ENCODE data around the gene MTX2. TPM values are rescaled to one million over a fixed set of nuclear protein-coding genes. Genes with fewer than 3 reads are reported as not detected.

MTX2 gene
- total RNA-seq, 4 donors from 2014 or later: 28.1 to 32.1 (median 31.3) TPM

DNA sequence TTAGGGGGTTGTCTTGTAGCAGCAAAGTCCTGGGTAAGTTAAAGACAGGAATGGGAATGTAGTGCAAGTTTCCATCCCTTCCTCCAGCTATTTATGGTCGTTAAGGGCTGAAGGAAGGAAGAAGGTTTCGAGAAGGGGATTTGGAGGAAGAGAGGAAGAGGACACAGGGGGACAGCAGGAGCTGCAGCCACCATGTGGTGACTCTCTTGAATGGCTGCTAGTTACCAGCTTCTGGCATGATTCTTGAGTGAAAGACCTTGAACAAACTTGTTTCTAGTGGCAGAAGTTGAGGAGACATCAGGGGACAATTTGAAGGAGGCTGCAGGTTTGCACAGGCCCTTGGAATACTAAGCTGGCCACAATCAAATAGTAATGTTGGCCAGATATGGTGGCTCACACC, 116.6 kb downstream of the MTX2 start:
- Histone ChIP-seq H3K4me3 (no peak overlapping the region), H3K4me1 (no peaks in the 10 kb centered on the region), H3K9me3 (no peaks in the 10 kb centered on the region), H3K27me3 (no peaks in the 10 kb centered on the region), H3K36me3 (no peaks in the 10 kb centered on the region), H3K27ac (no peak overlapping the region)
- no peak for TF ChIP-seq POLR2A (IDR thresholded peaks at IDR 0.05)
- TF ChIP-seq, protein P1, sequence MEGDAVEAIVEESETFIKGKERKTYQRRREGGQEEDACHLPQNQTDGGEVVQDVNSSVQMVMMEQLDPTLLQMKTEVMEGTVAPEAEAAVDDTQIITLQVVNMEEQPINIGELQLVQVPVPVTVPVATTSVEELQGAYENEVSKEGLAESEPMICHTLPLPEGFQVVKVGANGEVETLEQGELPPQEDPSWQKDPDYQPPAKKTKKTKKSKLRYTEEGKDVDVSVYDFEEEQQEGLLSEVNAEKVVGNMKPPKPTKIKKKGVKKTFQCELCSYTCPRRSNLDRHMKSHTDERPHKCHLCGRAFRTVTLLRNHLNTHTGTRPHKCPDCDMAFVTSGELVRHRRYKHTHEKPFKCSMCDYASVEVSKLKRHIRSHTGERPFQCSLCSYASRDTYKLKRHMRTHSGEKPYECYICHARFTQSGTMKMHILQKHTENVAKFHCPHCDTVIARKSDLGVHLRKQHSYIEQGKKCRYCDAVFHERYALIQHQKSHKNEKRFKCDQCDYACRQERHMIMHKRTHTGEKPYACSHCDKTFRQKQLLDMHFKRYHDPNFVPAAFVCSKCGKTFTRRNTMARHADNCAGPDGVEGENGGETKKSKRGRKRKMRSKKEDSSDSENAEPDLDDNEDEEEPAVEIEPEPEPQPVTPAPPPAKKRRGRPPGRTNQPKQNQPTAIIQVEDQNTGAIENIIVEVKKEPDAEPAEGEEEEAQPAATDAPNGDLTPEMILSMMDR (IDR thresholded peaks at IDR 0.05): no peak
- intact Hi-C loops (cut with DNase I; ENCODE audit: low total_unique reads): no loop called here
- no peak for DNase-seq

Other genes starting within 250 kb of the MTX2 start
- gene EVX2, start 185.5 kb upstream of the MTX2 start, total RNA-seq: under 1 TPM in 1 of 4 donors, not detected in 3; 0.28 TPM
- 1 to 10 TPM in 1 of 4 donors, not detected in 3; 4.9 TPM for gene HOXD13, start 176.7 kb upstream of the MTX2 start, total RNA-seq
- under 1 TPM in 1 of 4 donors, not detected in 3; 0.76 TPM for gene HOXD12, start 169.6 kb upstream of the MTX2 start, total RNA-seq
- gene HOXD11, start 162.2 kb upstream of the MTX2 start, total RNA-seq: 10 to 100 TPM in 1 of 4 donors, 1 to 10 TPM in 1, under 1 TPM in 1, not detected in 1; 0.88 to 34.6 (median 8.6) TPM
- 10 to 100 TPM in 3 of 4 donors, 1 to 10 TPM in 1; 6.8 to 81.0 (median 53.6) TPM for gene HOXD10, start 152.7 kb upstream of the MTX2 start, total RNA-seq
- 10 to 100 TPM in 3 of 4 donors, 1 to 10 TPM in 1; 3.8 to 78.1 (median 46.4) TPM for gene HOXD9, start 146.7 kb upstream of the MTX2 start, total RNA-seq
- 10 to 100 TPM; 25.8 to 75.6 (median 48.0) TPM for gene HOXD8, start 139.7 kb upstream of the MTX2 start, total RNA-seq
- 10 to 100 TPM in 2 of 4 donors, 1 to 10 TPM in 2; 6.8 to 41.6 (median 13.0) TPM for gene HOXD4, start 117.9 kb upstream of the MTX2 start, total RNA-seq
- 10 to 100 TPM; 14.7 to 61.2 (median 22.7) TPM for gene HOXD3, start 112.1 kb upstream of the MTX2 start, total RNA-seq
- gene HOXD1, start 80.8 kb upstream of the MTX2 start, total RNA-seq: 1 to 10 TPM in 1 of 4 donors, under 1 TPM in 2, not detected in 1; 0.21 to 2.9 (median 0.52) TPM